Loucy (cell line): Measurements from ENCODE around the gene SRBD1.

ENCODE experiments used
- H2AFZ ChIP-seq: fragments of 200-600 bp; sonication (generic); 2 replicates; pipeline ENCODE4 v1.6.0; 2016; ENCODE audit warnings: antibody characterized with exemption, mild to moderate bottlenecking, low read length, moderate library complexity
- H3F3A ChIP-seq: fragments of 200-600 bp; 2 replicates; pipeline ENCODE4 v1.6.0; 2016; ENCODE audit warnings: antibody characterized with exemption, low read depth, mild to moderate bottlenecking
- H3K27me3 ChIP-seq: fragments of 200-600 bp; sonication (generic); 2 replicates; pipeline ENCODE4 v1.6.1; 2014; ENCODE audit warnings: low read length, mild to moderate bottlenecking; ENCODE audit not compliant: insufficient read depth, poor library complexity, severe bottlenecking
- H3K36me3 ChIP-seq: fragments of 200-600 bp; sonication (generic); 2 replicates; pipeline ENCODE4 v1.6.1; 2016; ENCODE audit warnings: low read length; ENCODE audit not compliant: insufficient read depth
- H3K4me1 ChIP-seq: fragments of 200-600 bp; sonication (generic); 2 replicates; pipeline ENCODE4 v1.5.1; 2014; ENCODE audit warnings: low read length, mild to moderate bottlenecking; ENCODE audit not compliant: insufficient read depth, poor library complexity, severe bottlenecking
- H3K4me2 ChIP-seq: fragments of 200-600 bp; sonication (generic); 2 replicates; pipeline ENCODE4 v1.6.0; 2014; ENCODE audit warnings: antibody characterized with exemption, low read length, low read depth, mild to moderate bottlenecking; ENCODE audit not compliant: poor library complexity, severe bottlenecking
- H3K4me3 ChIP-seq: fragments of 200-600 bp; sonication (generic); 2 replicates; pipeline ENCODE4 v1.5.1; 2014; ENCODE audit warnings: low read length, mild to moderate bottlenecking, mixed read lengths; ENCODE audit not compliant: poor library complexity, severe bottlenecking
- H3K79me2 ChIP-seq: fragments of 200-600 bp; sonication (generic); 2 replicates; pipeline ENCODE4 v1.6.1; 2014; ENCODE audit warnings: low read length; ENCODE audit not compliant: insufficient read depth
- H3K9ac ChIP-seq: fragments of 200-600 bp; sonication (generic); 2 replicates; pipeline ENCODE4 v1.6.0; 2014; ENCODE audit warnings: mild to moderate bottlenecking, low read depth, low read length, moderate library complexity; ENCODE audit not compliant: poor library complexity, severe bottlenecking
- H3K9me2 ChIP-seq: fragments of 200-600 bp; sonication (generic); replicated peaks from 2 replicates; pipeline ENCODE4 v1.6.1; 2016; ENCODE audit warnings: low read depth, low read length, mixed read lengths
- H3K9me3 ChIP-seq: fragments of 200-600 bp; sonication (generic); 2 replicates; pipeline ENCODE4 v1.6.1; 2014; ENCODE audit warnings: mild to moderate bottlenecking, antibody characterized with exemption, low read length, low read depth; ENCODE audit not compliant: insufficient read depth
- H4K20me1 ChIP-seq: fragments of 200-600 bp; sonication (generic); 2 replicates; pipeline ENCODE4 v1.6.0; 2014; ENCODE audit warnings: antibody characterized with exemption, low read length, mild to moderate bottlenecking; ENCODE audit not compliant: insufficient read depth, poor library complexity, severe bottlenecking
- CTCF ChIP-seq: fragments of 200-600 bp; sonication (generic); conservative IDR thresholded peaks from 2 replicates; pipeline ENCODE4 v1.5.1; 2014; ENCODE audit warnings: mild to moderate bottlenecking, antibody characterized with exemption, low read length
- EZH2phosphoT487 ChIP-seq: fragments of 200-600 bp; IDR thresholded peaks from 2 replicates; pipeline ENCODE4 v1.6.1; 2018; ENCODE audit warnings: antibody characterized with exemption, mild to moderate bottlenecking, moderate library complexity, borderline replicate concordance

SRBD1 gene

DNA sequence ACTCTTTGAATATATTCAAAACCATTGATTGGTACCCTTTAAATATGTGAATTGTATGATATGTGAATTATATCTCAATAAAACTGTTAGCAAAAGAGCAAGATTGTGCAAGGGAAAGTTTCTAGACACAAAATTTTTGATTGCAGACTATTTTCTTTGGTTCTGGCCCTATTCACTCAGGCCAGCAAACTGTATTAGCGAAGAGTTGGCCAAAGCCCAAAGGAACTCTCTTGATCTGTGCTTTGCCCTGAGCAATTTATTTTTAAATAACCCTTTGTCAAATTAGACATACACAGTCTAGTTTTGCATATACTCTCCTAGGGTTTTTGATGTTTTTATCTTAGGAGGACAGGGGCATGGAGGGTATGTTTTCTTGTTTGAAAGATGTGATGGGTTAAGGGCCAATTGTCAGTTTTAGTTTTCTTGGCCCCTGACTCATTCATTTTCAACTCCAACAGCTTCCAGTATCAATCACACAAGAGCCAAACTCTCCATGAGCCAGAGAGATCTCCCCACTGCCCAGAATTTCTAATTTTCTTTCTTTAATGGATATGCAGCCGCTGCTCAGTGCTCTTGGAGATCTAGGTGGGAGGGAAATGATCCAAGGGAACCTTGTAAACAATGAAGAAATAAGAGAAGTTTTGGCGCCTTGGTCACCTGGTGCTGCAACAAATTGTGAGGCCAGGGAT, 231.5 kb downstream of the SRBD1 start:
- TF ChIP-seq EZH2phosphoT487 (no peak), CTCF (no peak)
- H3K79me2 ChIP-seq = no peaks in the 10 kb centered on the region

DNA sequence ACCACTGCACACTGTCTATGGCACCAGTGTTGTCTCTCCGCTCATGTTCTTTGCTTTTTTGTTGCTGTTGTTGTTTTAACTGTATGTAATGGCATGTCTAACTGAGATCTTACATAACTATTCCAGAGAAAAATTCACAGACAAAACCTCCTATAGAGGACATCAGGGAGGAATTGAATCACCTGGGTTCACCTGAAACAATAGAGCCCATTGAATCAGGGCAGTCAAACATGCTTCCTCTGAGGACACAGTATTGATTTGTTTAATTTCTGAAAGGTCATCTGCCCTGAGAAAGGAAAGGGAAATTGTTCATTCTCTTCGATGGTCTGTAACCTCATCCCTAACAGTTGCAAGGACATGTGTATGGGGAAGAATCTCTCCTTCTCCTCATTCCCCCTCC, 237.5 kb downstream of the SRBD1 start:
- H3K36me3 ChIP-seq = no peaks in the 10 kb centered on the region
- H3K4me2 ChIP-seq = no peak overlapping the region
- H3K4me3 ChIP-seq = no peak overlapping the region
- no peaks in the 10 kb centered on the region for H4K20me1 ChIP-seq
- no peaks in the 10 kb centered on the region for H3K9me3 ChIP-seq
- no peak for TF ChIP-seq EZH2phosphoT487
- TF ChIP-seq CTCF = no peak
- H3K27me3 ChIP-seq = no peaks in the 10 kb centered on the region
- peaks cover 15% of the 10 kb centered on the region for H3K4me1 ChIP-seq
- no peaks in the 10 kb centered on the region for H3K79me2 ChIP-seq
- no peaks in the 10 kb centered on the region for H3K9me2 ChIP-seq
- H2AFZ ChIP-seq = no peak overlapping the region
- H3K9ac ChIP-seq = no peak overlapping the region
- 0 out of 2 replicates have a peak, but pooled peaks cover 8% of the 10 kb centered on the region for H3F3A ChIP-seq

More for the DNA sequence above, 231.5 kb downstream of the SRBD1 start:
- H3K27me3 ChIP-seq = no peaks in the 10 kb centered on the region
- no peaks in the 10 kb centered on the region for H4K20me1 ChIP-seq
- H3K9me3 ChIP-seq = no peaks in the 10 kb centered on the region
- H3K9ac ChIP-seq = no peak overlapping the region
- no peaks in the 10 kb centered on the region for H3K36me3 ChIP-seq
- H3K9me2 ChIP-seq = no peaks in the 10 kb centered on the region
- no peak overlapping the region for H2AFZ ChIP-seq
- peaks cover 10% of the 10 kb centered on the region for H3K4me1 ChIP-seq
- H3K4me2 ChIP-seq = no peak overlapping the region
- H3F3A ChIP-seq = no peaks in the 10 kb centered on the region
- no peak overlapping the region for H3K4me3 ChIP-seq

DNA sequence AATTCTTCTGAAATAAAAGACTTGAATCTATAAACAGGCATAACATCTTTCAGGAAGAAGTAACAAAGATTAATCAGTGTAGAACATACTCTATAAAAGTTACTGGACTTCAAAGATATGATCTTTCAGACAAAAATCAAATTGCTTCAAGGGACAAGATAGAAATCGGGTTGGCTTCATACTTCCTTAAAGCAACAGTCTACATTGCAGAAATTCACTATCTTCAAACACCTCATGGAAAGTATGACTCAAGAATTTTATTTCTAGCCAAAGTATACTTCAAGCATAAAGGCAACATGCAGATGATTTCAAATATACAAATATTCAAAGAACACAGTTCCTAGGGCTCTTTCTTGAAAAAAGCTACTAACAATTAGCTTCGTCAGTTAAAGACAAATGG, 240.7 kb downstream of the SRBD1 start:
- no peak overlapping the region for H2AFZ ChIP-seq
- no peaks in the 10 kb centered on the region for H3K9me3 ChIP-seq
- no peaks in the 10 kb centered on the region for H4K20me1 ChIP-seq
- 0 out of 2 replicates have a peak, but pooled peaks cover 8% of the 10 kb centered on the region for H3F3A ChIP-seq
- peaks cover 15% of the 10 kb centered on the region for H3K4me1 ChIP-seq
- no peak overlapping the region for H3K9ac ChIP-seq
- H3K4me2 ChIP-seq = peak overlapping the region; percentile 40
- no peaks in the 10 kb centered on the region for H3K36me3 ChIP-seq
- peak overlapping the region; percentile 22 for H3K4me3 ChIP-seq
- no peaks in the 10 kb centered on the region for H3K79me2 ChIP-seq
- H3K9me2 ChIP-seq = no peaks in the 10 kb centered on the region
- no peaks in the 10 kb centered on the region for H3K27me3 ChIP-seq
- no peak for TF ChIP-seq EZH2phosphoT487
- TF ChIP-seq CTCF = no peak
